ENCODE measurements around the gene FBLN2. TPM values are rescaled to one million over a fixed set of nuclear protein-coding genes. Genes with fewer than 3 reads are reported as not detected.

Gene FBLN2
- total and polyA plus RNA-seq, 5 donors from 2014 or later, result not detected

- no peak overlapping the region for H3K4me3 ChIP-seq (ENCODE audit: low read depth, low read length)
- H3K9me3 ChIP-seq (ENCODE audit: control insufficient read depth in 2 of 2, low read length in 2 of 2), result no peaks in the 10 kb centered on the region
- H3K27ac ChIP-seq (ENCODE audit: insufficient read depth, low read length, poor library complexity, severe bottlenecking), result no peak overlapping the region
- peaks cover 12% of the 10 kb centered on the region for H3K27me3 Mint-ChIP-seq
- H3K4me1 ChIP-seq (ENCODE audit: control insufficient read depth, insufficient read depth, low read length, poor library complexity, severe bottlenecking), result no peaks in the 10 kb centered on the region
- no peaks in the 10 kb centered on the region for H3K36me3 Mint-ChIP-seq
- no peaks in the 10 kb centered on the region for H3K27me3 ChIP-seq (ENCODE audit: control insufficient read depth, insufficient read depth, low read length)
- peaks cover 0 to 6% (median 4%) of the 10 kb centered on the region in 7 donors for H3K9me3 Mint-ChIP-seq
- H3K27ac Mint-ChIP-seq, result no peak overlapping the region
- H3K4me3 Mint-ChIP-seq, result no peak overlapping the region
- ATAC-seq (ENCODE audit: low read depth in 2 of 2) (no peak), DNase-seq (no peak)
- H3K4me1 Mint-ChIP-seq, result peaks cover 0 to 7% (median 2%) of the 10 kb centered on the region in 4 donors
- H3K36me3 ChIP-seq (ENCODE audit: control insufficient read depth, insufficient read depth, low read length), result no peaks in the 10 kb centered on the region
Measured at GRCh38 chr3:13537244-13537908, 11.5 kb upstream of the FBLN2 start.

DNA sequence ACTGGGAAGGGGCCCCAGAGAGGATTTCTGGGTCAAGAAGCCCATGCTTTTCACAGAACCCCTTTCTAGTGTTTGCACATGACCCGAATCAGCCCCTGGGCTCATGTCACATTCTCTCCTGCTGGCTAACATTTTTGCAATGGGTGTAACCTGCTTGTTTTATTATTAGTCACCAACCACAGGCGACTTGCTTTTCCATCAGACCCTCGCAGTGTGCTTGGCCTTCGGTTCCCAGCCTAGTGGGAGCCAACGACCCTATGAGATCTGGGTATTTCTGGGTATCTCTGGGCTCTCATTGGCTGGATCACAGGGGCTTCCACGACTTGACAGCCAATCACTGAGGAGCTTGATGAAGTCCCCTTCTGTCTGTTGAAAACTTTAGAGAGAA, 11.0 kb upstream of the FBLN2 start:
- no peak overlapping the region for H3K27ac ChIP-seq (ENCODE audit: insufficient read depth, low read length, poor library complexity, severe bottlenecking)
- H3K27ac Mint-ChIP-seq, result no peak overlapping the region
- ATAC-seq (ENCODE audit: low read depth in 2 of 2), result no peak
- peaks cover 0 to 7% (median 2%) of the 10 kb centered on the region in 4 donors for H3K4me1 Mint-ChIP-seq
- H3K36me3 Mint-ChIP-seq, result no peaks in the 10 kb centered on the region
- peaks cover 17% of the 10 kb centered on the region for H3K27me3 Mint-ChIP-seq
- H3K9me3 ChIP-seq (ENCODE audit: control insufficient read depth in 2 of 2, low read length in 2 of 2), result no peaks in the 10 kb centered on the region
- no peak overlapping the region for H3K4me3 ChIP-seq (ENCODE audit: low read depth, low read length)
- no peaks in the 10 kb centered on the region for H3K27me3 ChIP-seq (ENCODE audit: control insufficient read depth, insufficient read depth, low read length)
- H3K36me3 ChIP-seq (ENCODE audit: control insufficient read depth, insufficient read depth, low read length), result no peaks in the 10 kb centered on the region
- peaks cover 0 to 6% (median 4%) of the 10 kb centered on the region in 7 donors for H3K9me3 Mint-ChIP-seq
- no peaks in the 10 kb centered on the region for H3K4me1 ChIP-seq (ENCODE audit: control insufficient read depth, insufficient read depth, low read length, poor library complexity, severe bottlenecking)
- no peak overlapping the region for H3K4me3 Mint-ChIP-seq
- no peak for DNase-seq

- Mint-ChIP-seq H3K4me1 (peaks cover 0 to 7% (median 2%) of the 10 kb centered on the region in 4 donors), H3K27ac (no peak overlapping the region), H3K4me3 (no peak overlapping the region), H3K36me3 (no peaks in the 10 kb centered on the region), H3K9me3 (peaks cover 0 to 7% (median 4%) of the 10 kb centered on the region in 7 donors), H3K27me3 (peaks cover 17% of the 10 kb centered on the region)
- H3K4me1 ChIP-seq (ENCODE audit: control insufficient read depth, insufficient read depth, low read length, poor library complexity, severe bottlenecking), result no peaks in the 10 kb centered on the region
- no peaks in the 10 kb centered on the region for H3K9me3 ChIP-seq (ENCODE audit: control insufficient read depth in 2 of 2, low read length in 2 of 2)
- DNase-seq, result no peak
- no peaks in the 10 kb centered on the region for H3K27me3 ChIP-seq (ENCODE audit: control insufficient read depth, insufficient read depth, low read length)
- H3K36me3 ChIP-seq (ENCODE audit: control insufficient read depth, insufficient read depth, low read length), result no peaks in the 10 kb centered on the region
- ATAC-seq (ENCODE audit: low read depth in 2 of 2), result no peak
- no peak overlapping the region for H3K4me3 ChIP-seq (ENCODE audit: low read depth, low read length)
- H3K27ac ChIP-seq (ENCODE audit: insufficient read depth, low read length, poor library complexity, severe bottlenecking), result no peak overlapping the region
Measured at GRCh38 chr3:13538520-13539291, 10.2 kb upstream of the FBLN2 start.

GRCh38 chr3:13539292-13539638, 9.7 kb upstream of the FBLN2 start:
- Histone ChIP-seq H3K36me3 (ENCODE audit: control insufficient read depth, insufficient read depth, low read length) (no peaks in the 10 kb centered on the region), H3K27me3 (ENCODE audit: control insufficient read depth, insufficient read depth, low read length) (no peaks in the 10 kb centered on the region), H3K27ac (ENCODE audit: insufficient read depth, low read length, poor library complexity, severe bottlenecking) (no peak overlapping the region), H3K4me1 (ENCODE audit: control insufficient read depth, insufficient read depth, low read length, poor library complexity, severe bottlenecking) (no peaks in the 10 kb centered on the region), H3K4me3 (ENCODE audit: low read depth, low read length) (no peak overlapping the region), H3K9me3 (ENCODE audit: control insufficient read depth in 2 of 2, low read length in 2 of 2) (no peaks in the 10 kb centered on the region)
- ATAC-seq (ENCODE audit: low read depth in 2 of 2), result no peak
- no peak for DNase-seq
- Mint-ChIP-seq H3K4me3 (no peak overlapping the region), H3K36me3 (no peaks in the 10 kb centered on the region), H3K4me1 (peaks cover 0 to 8% (median 3%) of the 10 kb centered on the region in 4 donors), H3K9me3 (peaks cover 0 to 8% (median 4%) of the 10 kb centered on the region in 7 donors), H3K27ac (no peak overlapping the region), H3K27me3 (peaks cover 17% of the 10 kb centered on the region)

DNA sequence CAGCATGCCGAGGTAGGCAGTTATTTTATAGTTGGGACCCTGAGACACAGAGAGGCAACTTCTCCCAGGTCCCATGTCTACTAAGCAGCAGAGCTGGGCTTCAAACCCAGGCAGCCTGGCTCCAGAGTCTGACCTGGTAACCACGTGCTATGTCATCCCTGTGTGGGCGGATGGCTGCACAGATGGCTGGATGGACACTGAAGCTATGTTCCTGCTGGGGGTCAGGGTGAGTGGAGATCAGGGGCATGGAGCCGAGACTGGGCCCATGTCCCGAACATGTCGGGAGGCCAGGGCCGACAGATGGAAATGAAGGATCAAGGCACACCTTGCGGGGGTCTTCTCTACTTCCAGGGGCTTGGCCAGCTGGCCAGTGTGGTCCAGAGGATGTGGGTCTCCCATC, 9.3 kb upstream of the FBLN2 start:
- ATAC-seq (ENCODE audit: low read depth in 2 of 2) (no peak), DNase-seq (no peak)
- Mint-ChIP-seq H3K4me3 (no peak overlapping the region), H3K27ac (no peak overlapping the region), H3K9me3 (peaks cover 0 to 8% (median 4%) of the 10 kb centered on the region in 7 donors), H3K27me3 (peaks cover 17% of the 10 kb centered on the region), H3K36me3 (no peaks in the 10 kb centered on the region), H3K4me1 (peaks cover 0 to 12% (median 3%) of the 10 kb centered on the region in 4 donors)
- H3K27me3 ChIP-seq (ENCODE audit: control insufficient read depth, insufficient read depth, low read length), result no peaks in the 10 kb centered on the region
- peaks cover under 1% of the 10 kb centered on the region for H3K4me1 ChIP-seq (ENCODE audit: control insufficient read depth, insufficient read depth, low read length, poor library complexity, severe bottlenecking)
- H3K27ac ChIP-seq (ENCODE audit: insufficient read depth, low read length, poor library complexity, severe bottlenecking), result no peak overlapping the region
- no peaks in the 10 kb centered on the region for H3K9me3 ChIP-seq (ENCODE audit: control insufficient read depth in 2 of 2, low read length in 2 of 2)
- no peak overlapping the region for H3K4me3 ChIP-seq (ENCODE audit: low read depth, low read length)
- H3K36me3 ChIP-seq (ENCODE audit: control insufficient read depth, insufficient read depth, low read length), result no peaks in the 10 kb centered on the region

DNA sequence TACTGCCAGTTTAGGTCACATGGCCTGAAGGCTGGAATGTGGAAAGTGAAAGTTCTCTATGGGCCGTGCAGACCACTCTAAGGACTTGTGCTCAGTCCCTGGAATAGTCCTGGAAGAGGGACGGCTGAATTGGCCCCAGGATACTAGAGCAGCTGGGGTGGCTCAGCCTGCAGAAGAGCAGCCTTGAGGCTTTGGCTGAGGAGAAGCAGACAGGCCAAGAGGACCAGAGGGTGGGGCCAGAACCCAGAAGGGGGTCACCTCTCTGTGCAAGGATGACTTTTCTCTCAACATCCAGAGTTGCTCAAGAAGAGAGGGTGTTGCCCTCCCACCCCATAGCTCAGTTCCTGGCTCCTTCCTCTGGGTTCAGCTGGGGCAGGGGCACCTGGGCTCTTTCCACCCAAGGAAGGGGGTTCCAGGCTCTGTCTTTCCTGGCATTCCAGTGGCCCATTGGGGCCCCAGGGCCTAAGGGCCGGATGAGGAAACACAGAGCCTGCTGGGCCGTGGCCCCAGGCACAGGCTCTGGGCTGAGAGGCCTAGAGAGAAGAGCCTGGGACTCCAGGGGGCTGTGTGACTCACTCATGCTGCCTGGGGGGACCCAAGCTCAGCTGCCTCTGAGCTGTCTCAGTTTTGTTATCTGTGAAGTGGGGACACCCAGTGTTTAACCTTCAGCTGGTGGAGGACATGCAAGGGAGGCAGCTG, 8.5 kb upstream of the FBLN2 start:
- Histone ChIP-seq H3K4me1 (ENCODE audit: control insufficient read depth, insufficient read depth, low read length, poor library complexity, severe bottlenecking) (peaks cover 3% of the 10 kb centered on the region), H3K36me3 (ENCODE audit: control insufficient read depth, insufficient read depth, low read length) (no peaks in the 10 kb centered on the region), H3K9me3 (ENCODE audit: control insufficient read depth in 2 of 2, low read length in 2 of 2) (no peaks in the 10 kb centered on the region), H3K27me3 (ENCODE audit: control insufficient read depth, insufficient read depth, low read length) (no peaks in the 10 kb centered on the region), H3K4me3 (ENCODE audit: low read depth, low read length) (no peak overlapping the region), H3K27ac (ENCODE audit: insufficient read depth, low read length, poor library complexity, severe bottlenecking) (no peak overlapping the region)
- Mint-ChIP-seq H3K27ac (no peak overlapping the region), H3K4me1 (peaks cover 0 to 16% (median 3%) of the 10 kb centered on the region in 4 donors), H3K4me3 (no peak overlapping the region), H3K9me3 (peaks cover 0 to 8% (median 4%) of the 10 kb centered on the region in 7 donors), H3K36me3 (peaks cover 4% of the 10 kb centered on the region), H3K27me3 (peaks cover 20% of the 10 kb centered on the region)
- no peak for DNase-seq
- ATAC-seq (ENCODE audit: low read depth in 2 of 2), result no peak

DNA sequence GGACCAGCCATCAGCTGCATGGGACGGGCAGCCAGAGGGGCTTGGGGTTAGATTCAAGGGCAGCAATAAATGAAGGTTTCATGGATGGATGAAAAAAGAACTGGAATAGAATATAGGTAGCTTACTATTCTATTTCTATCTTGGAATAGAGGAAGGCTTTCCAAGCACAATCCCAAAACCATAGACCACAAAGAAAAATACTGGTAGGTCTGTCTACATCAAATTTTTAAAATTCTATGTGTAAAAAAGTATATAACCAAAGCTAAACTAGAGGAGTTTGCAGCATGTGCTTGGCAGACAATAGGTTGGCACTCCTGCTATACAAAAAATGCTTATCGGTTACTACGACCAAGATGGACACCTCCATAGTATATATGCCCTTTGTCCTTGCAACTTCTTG, 7.2 kb upstream of the FBLN2 start:
- DNase-seq, result no peak
- no peak for ATAC-seq (ENCODE audit: low read depth in 2 of 2)
- H3K9me3 ChIP-seq (ENCODE audit: control insufficient read depth in 2 of 2, low read length in 2 of 2), result no peaks in the 10 kb centered on the region
- peaks cover 0 to 13% (median 1%) of the 10 kb centered on the region in 4 donors for H3K4me1 Mint-ChIP-seq
- no peaks in the 10 kb centered on the region for H3K27me3 ChIP-seq (ENCODE audit: control insufficient read depth, insufficient read depth, low read length)
- no peak overlapping the region for H3K4me3 Mint-ChIP-seq
- H3K36me3 ChIP-seq (ENCODE audit: control insufficient read depth, insufficient read depth, low read length), result no peaks in the 10 kb centered on the region
- H3K36me3 Mint-ChIP-seq, result peaks cover 4% of the 10 kb centered on the region
- H3K27me3 Mint-ChIP-seq, result peaks cover 26% of the 10 kb centered on the region
- no peak overlapping the region for H3K27ac Mint-ChIP-seq
- no peak overlapping the region for H3K27ac ChIP-seq (ENCODE audit: insufficient read depth, low read length, poor library complexity, severe bottlenecking)
- H3K4me3 ChIP-seq (ENCODE audit: low read depth, low read length), result no peak overlapping the region
- H3K9me3 Mint-ChIP-seq, result peaks cover 0 to 8% (median 5%) of the 10 kb centered on the region in 7 donors
- H3K4me1 ChIP-seq (ENCODE audit: control insufficient read depth, insufficient read depth, low read length, poor library complexity, severe bottlenecking), result peaks cover 3% of the 10 kb centered on the region

All from CD4-positive, CD25-positive, alpha-beta regulatory T cell (primary cell).